CD14-positive monocyte (primary cell): ENCODE measurements around the gene ADPRM. TPM values are rescaled to one million over a fixed set of nuclear protein-coding genes. Genes with fewer than 3 reads are reported as not detected.

Experiments
- DNase-seq, 3 donors: peaks; one replicate each; pipeline ENCODE4 v3.0.0-alpha.2; 2011 to 2022
- H2AFZ ChIP-seq: 2 replicates; pipeline ENCODE4 v1.6.0; 2012; ENCODE audit warnings: mild to moderate bottlenecking, low read depth, low read length, inconsistent platforms; ENCODE audit not compliant: insufficient read depth, poor library complexity, severe bottlenecking
- H3K27ac ChIP-seq, 2 donors: 1 replicate in 1 of 2; 2 replicates in 1 of 2; pipeline ENCODE4 v1.5.1; 2012 to 2013; ENCODE audit warnings: low read length in 2 of 2, control low read depth in 1 of 2, inconsistent platforms in 1 of 2, low read depth in 1 of 2, mild to moderate bottlenecking in 1 of 2
- H3K27me3 ChIP-seq, 2 donors: one replicate each; pipeline versions ENCODE4 v1.6.0 to v1.6.1; 2011 to 2013; ENCODE audit warnings: low read length in 2 of 2; ENCODE audit not compliant: control insufficient read depth in 2 of 2, insufficient read depth in 2 of 2
- H3K36me3 ChIP-seq, 2 donors: replicated peaks in 1 of 2; 1 replicate in 1 of 2; 2 replicates in 1 of 2; pipeline versions ENCODE4 v1.5.1 to v1.6.1; 2012 to 2013; ENCODE audit warnings: low read length in 2 of 2, control low read depth in 1 of 2, inconsistent platforms in 1 of 2, mild to moderate bottlenecking in 1 of 2; ENCODE audit not compliant: insufficient read depth in 2 of 2, control insufficient read depth in 1 of 2
- H3K4me1 ChIP-seq, 2 donors: 1 replicate in 1 of 2; 2 replicates in 1 of 2; pipeline versions ENCODE4 v1.5.1 to v1.6.1; 2012 to 2013; ENCODE audit warnings: low read length in 2 of 2, control low read depth in 1 of 2, inconsistent platforms in 1 of 2, mild to moderate bottlenecking in 1 of 2, moderate library complexity in 1 of 2; ENCODE audit not compliant: insufficient read depth in 2 of 2, control insufficient read depth in 1 of 2
- H3K4me2 ChIP-seq: replicated peaks from 2 replicates; pipeline ENCODE3; 2012; ENCODE audit warnings: low read length, moderate library complexity, mild to moderate bottlenecking; ENCODE audit not compliant: poor library complexity, severe bottlenecking; ENCODE audit errors: extremely low read depth
- H3K4me3 ChIP-seq, 3 experiments: fragments of 200-600 bp in 1 of 3; sonication (generic) in 1 of 3; replicated peaks in 1 of 3; 1 replicate in 2 of 3; 2 replicates in 1 of 3; pipeline ENCODE4 v1.5.1; 2011 to 2013; ENCODE audit warnings: low read length in 3 of 3, mild to moderate bottlenecking in 3 of 3, control low read depth in 2 of 3, low read depth in 2 of 3, inconsistent platforms in 1 of 3, moderate library complexity in 1 of 3
- H3K79me2 ChIP-seq: 2 replicates; pipeline ENCODE4 v1.6.0; 2012; ENCODE audit warnings: mild to moderate bottlenecking, control low read depth, inconsistent platforms, low read length, moderate library complexity; ENCODE audit not compliant: insufficient read depth
- H3K9ac ChIP-seq: 2 replicates; pipeline ENCODE4 v1.6.0; 2017; ENCODE audit warnings: low read length, mild to moderate bottlenecking; ENCODE audit not compliant: insufficient read depth, poor library complexity, severe bottlenecking
- H3K9me3 ChIP-seq, 2 donors: replicated peaks in 1 of 2; 1 replicate in 1 of 2; 2 replicates in 1 of 2; pipeline versions ENCODE4 v1.5.1 to v1.6.1; 2012 to 2013; ENCODE audit warnings: low read length in 2 of 2, control low read depth in 1 of 2; ENCODE audit not compliant: control insufficient read depth in 1 of 2, insufficient read depth in 1 of 2
- H4K20me1 ChIP-seq: 2 replicates; pipeline ENCODE4 v1.6.0; 2012; ENCODE audit warnings: mild to moderate bottlenecking, low read length, control low read depth, moderate library complexity; ENCODE audit not compliant: insufficient read depth
- H3K27ac Mint-ChIP-seq, 7 donors: one replicate each; pipeline ENCODE4 v1.8.0; 2020; ENCODE audit warnings: mild to moderate bottlenecking in 7 of 7, mixed read lengths in 7 of 7, moderate library complexity in 6 of 7, inconsistent platforms in 2 of 7
- H3K27me3 Mint-ChIP-seq, 3 donors: one replicate each; pipeline ENCODE4 v1.8.0; 2021 to 2022; ENCODE audit warnings: low read depth in 3 of 3, mild to moderate bottlenecking in 3 of 3, mixed read lengths in 3 of 3, moderate library complexity in 3 of 3, inconsistent platforms in 1 of 3
- H3K36me3 Mint-ChIP-seq, 2 donors: one replicate each; pipeline ENCODE4 v1.8.0; 2020; ENCODE audit warnings: mixed read lengths in 2 of 2, inconsistent platforms in 1 of 2, mild to moderate bottlenecking in 1 of 2
- H3K4me1 Mint-ChIP-seq: one replicate; pipeline ENCODE4 v1.8.0; 2020; ENCODE audit warnings: mild to moderate bottlenecking, mixed read lengths
- H3K4me3 Mint-ChIP-seq, 2 donors: one replicate each; pipeline ENCODE4 v1.8.0; 2020; ENCODE audit warnings: mild to moderate bottlenecking in 2 of 2, mixed read lengths in 2 of 2, moderate library complexity in 1 of 2
- H3K9me3 Mint-ChIP-seq, 7 donors: one replicate each; pipeline ENCODE4 v1.8.0; 2020 to 2022; ENCODE audit warnings: mixed read lengths in 7 of 7, mild to moderate bottlenecking in 6 of 7, moderate library complexity in 6 of 7, inconsistent platforms in 2 of 7
- WGBS: methylation state at CpG from one replicate; pipeline ENCODE4 v1.1.5; 2013; ENCODE audit warnings: missing lambda C conversion rate; ENCODE audit not compliant: insufficient coverage; 5-methylcytosine and 5-hydroxymethylcytosine counted together
- intact Hi-C, 2 donors: fragments of 100-400 bp; cut with micrococcal nuclease; formaldehyde crosslinking; loops; one replicate each; pipeline versions ENCODE4 v1.15.0 to v1.15.1; 2023
- polyA plus RNA-seq, 3 donors: library from polyadenylated mRNA; depleted of rRNA in 1 of 3; unstranded in 2 of 3; stranded (reverse) in 1 of 3; fragments of 300-500 nt in 2 of 3; fragments of >200 nt in 1 of 3; fragmentation: Illumina TruSeq in 2 of 3; gene quantifications; 1 replicate in 2 of 3; 2 replicates in 1 of 3; pipeline ENCODE4 v1.2.3, GENCODE V29; 2012 to 2021
- TF ChIP-seq, protein P1 (sequence below): fragments of 200-600 bp; IDR thresholded peaks from one replicate; pipeline ENCODE4 v1.8.0; 2022; ENCODE audit warnings: antibody characterized with exemption, mild to moderate bottlenecking

ADPRM gene
- polyA plus RNA-seq, 3 donors: 6.0 to 9.3 (median 7.5) TPM

GRCh38 chr17:10733666-10734065, 36.3 kb downstream of the ADPRM start:
- Histone ChIP-seq H3K4me3 (no peak overlapping the region), H3K9me3 (no peaks in the 10 kb centered on the region)
- no peaks in the 10 kb centered on the region for H3K9me3 Mint-ChIP-seq

DNA sequence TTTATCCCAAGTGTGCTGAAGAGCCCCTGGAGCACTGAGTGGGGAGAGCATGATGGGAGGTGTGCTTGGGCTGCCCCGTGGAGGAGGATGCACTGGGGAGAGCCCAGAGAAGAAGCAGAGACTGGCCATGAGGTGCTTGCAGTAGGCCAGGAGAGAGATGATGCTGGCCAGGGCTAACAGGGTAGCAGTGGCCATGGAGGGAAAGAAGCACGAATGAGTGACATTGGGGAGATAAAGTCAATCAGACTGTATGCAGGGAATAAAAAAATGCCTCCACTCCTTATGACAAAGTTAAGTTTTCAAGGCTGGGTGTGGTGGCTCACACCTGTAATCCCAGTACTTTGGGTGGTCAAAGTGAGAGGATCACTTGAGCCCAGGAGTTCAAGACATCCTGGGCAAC, 37.9 kb downstream of the ADPRM start:
- H3K4me1 Mint-ChIP-seq: peaks cover 12% of the 10 kb centered on the region
- Histone ChIP-seq H3K4me1 (peaks cover 4% of the 10 kb centered on the region in 2 donors), H3K9me3 (no peaks in the 10 kb centered on the region), H3K9ac (no peak overlapping the region), H3K27me3 (no peaks in the 10 kb centered on the region), H2AFZ (no peak overlapping the region), H3K36me3 (no peaks in the 10 kb centered on the region), H3K4me3 (no peak overlapping the region), H3K27ac (no peak overlapping the region), H4K20me1 (no peaks in the 10 kb centered on the region), H3K79me2 (no peaks in the 10 kb centered on the region), H3K4me2 (no peak overlapping the region)
- no peak overlapping the region for H3K27ac Mint-ChIP-seq
- H3K4me3 Mint-ChIP-seq: no peak overlapping the region
- DNase-seq: no peak
- peaks cover 0 to 3% (median 0%) of the 10 kb centered on the region in 3 donors for H3K27me3 Mint-ChIP-seq
- TF ChIP-seq, protein P1, sequence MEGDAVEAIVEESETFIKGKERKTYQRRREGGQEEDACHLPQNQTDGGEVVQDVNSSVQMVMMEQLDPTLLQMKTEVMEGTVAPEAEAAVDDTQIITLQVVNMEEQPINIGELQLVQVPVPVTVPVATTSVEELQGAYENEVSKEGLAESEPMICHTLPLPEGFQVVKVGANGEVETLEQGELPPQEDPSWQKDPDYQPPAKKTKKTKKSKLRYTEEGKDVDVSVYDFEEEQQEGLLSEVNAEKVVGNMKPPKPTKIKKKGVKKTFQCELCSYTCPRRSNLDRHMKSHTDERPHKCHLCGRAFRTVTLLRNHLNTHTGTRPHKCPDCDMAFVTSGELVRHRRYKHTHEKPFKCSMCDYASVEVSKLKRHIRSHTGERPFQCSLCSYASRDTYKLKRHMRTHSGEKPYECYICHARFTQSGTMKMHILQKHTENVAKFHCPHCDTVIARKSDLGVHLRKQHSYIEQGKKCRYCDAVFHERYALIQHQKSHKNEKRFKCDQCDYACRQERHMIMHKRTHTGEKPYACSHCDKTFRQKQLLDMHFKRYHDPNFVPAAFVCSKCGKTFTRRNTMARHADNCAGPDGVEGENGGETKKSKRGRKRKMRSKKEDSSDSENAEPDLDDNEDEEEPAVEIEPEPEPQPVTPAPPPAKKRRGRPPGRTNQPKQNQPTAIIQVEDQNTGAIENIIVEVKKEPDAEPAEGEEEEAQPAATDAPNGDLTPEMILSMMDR: no peak
- 75% methylated on average over 1 of the region's 2 CpGs for WGBS
- peaks cover 0 to 1% (median 0%) of the 10 kb centered on the region in 7 donors for H3K9me3 Mint-ChIP-seq
- no peaks in the 10 kb centered on the region for H3K36me3 Mint-ChIP-seq
- intact Hi-C loops: loop anchor here in 1 of 2 donors (10.0 kb wide), 1 partner anchor 110 kb away; no protein-coding TSS in a partner anchor

More at GRCh38 chr17:10733666-10734065, 36.3 kb downstream of the ADPRM start:
- no peaks in the 10 kb centered on the region for H3K36me3 ChIP-seq
- TF ChIP-seq, protein P1: no peak
- no peak overlapping the region for H3K9ac ChIP-seq
- Mint-ChIP-seq H3K27ac (no peak overlapping the region), H3K36me3 (no peaks in the 10 kb centered on the region), H3K4me1 (peaks cover 20% of the 10 kb centered on the region), H3K27me3 (peaks cover 0 to 5% (median 0%) of the 10 kb centered on the region in 3 donors), H3K4me3 (no peak overlapping the region)
- intact Hi-C loops: loop anchor here in 1 of 2 donors (10.0 kb wide), 1 partner anchor 111 kb away; no protein-coding TSS in a partner anchor
- no peaks in the 10 kb centered on the region for H4K20me1 ChIP-seq
- no CpG with 5 or more reads among the region's 3 CpGs for WGBS
- no peaks in the 10 kb centered on the region for H3K79me2 ChIP-seq
- peaks cover 6% of the 10 kb centered on the region in 2 donors for H3K4me1 ChIP-seq
- no peaks in the 10 kb centered on the region for H3K27me3 ChIP-seq
- H3K4me2 ChIP-seq: no peak overlapping the region
- no peak for DNase-seq
- H2AFZ ChIP-seq: no peak overlapping the region
- no peak overlapping the region for H3K27ac ChIP-seq
